Tibial nerve (tissue), 4 donors: Measurements from ENCODE around the gene ADGRG1.

ENCODE experiments used
- CTCF ChIP-seq, 5 experiments: fragments of 200-600 bp in 3 of 5; fragments of 450-650 bp in 2 of 5; sonication (generic) in 3 of 5; IDR thresholded peaks; one replicate each; pipeline ENCODE4 v1.5.1; 2016 to 2019; ENCODE audit warnings: antibody characterized with exemption in 5 of 5, mild to moderate bottlenecking in 3 of 5, moderate library complexity in 2 of 5
- EP300 ChIP-seq, 2 donors: sonication (generic); formaldehyde crosslinking; IDR thresholded peaks; one replicate each; pipeline ENCODE4 v1.6.1; 2017; ENCODE audit warnings: antibody characterized with exemption in 2 of 2, mild to moderate bottlenecking in 1 of 2
- POLR2A ChIP-seq, 2 donors: fragments of 450-650 bp; IDR thresholded peaks; one replicate each; pipeline ENCODE4 v1.6.1; 2017; ENCODE audit warnings: antibody characterized with exemption in 2 of 2, mild to moderate bottlenecking in 2 of 2, moderate library complexity in 2 of 2

GRCh38 chr16:57628783-57629293, 408 bp downstream of the ADGRG1 start:
- TF ChIP-seq CTCF (IDR thresholded peaks at IDR 0.05): no peak
- TF ChIP-seq EP300 (IDR thresholded peaks at IDR 0.05): no peak
- TF ChIP-seq POLR2A (IDR thresholded peaks at IDR 0.05): no peak
